Rectal smooth muscle tissue (tissue), 1 donor: ENCODE results near the gene TMEM132C.

ENCODE experiments used
- H3K27ac ChIP-seq: one replicate; pipeline ENCODE4 v1.7.0; 2013; ENCODE audit warnings: low read depth, low read length, inconsistent platforms
- H3K27me3 ChIP-seq: one replicate; pipeline ENCODE4 v1.7.0; 2013; ENCODE audit warnings: low read length; ENCODE audit not compliant: control insufficient read depth, insufficient read depth
- H3K36me3 ChIP-seq: one replicate; pipeline ENCODE4 v1.7.0; 2013; ENCODE audit warnings: low read length; ENCODE audit not compliant: control insufficient read depth, insufficient read depth
- H3K4me1 ChIP-seq: one replicate; pipeline ENCODE4 v1.7.0; 2013; ENCODE audit warnings: low read length; ENCODE audit not compliant: control insufficient read depth, insufficient read depth
- H3K4me3 ChIP-seq: one replicate; pipeline ENCODE4 v1.7.0; 2013; ENCODE audit warnings: low read length
- H3K9ac ChIP-seq: one replicate; pipeline ENCODE4 v1.7.0; 2013; ENCODE audit warnings: low read length

The TMEM132C gene

DNA sequence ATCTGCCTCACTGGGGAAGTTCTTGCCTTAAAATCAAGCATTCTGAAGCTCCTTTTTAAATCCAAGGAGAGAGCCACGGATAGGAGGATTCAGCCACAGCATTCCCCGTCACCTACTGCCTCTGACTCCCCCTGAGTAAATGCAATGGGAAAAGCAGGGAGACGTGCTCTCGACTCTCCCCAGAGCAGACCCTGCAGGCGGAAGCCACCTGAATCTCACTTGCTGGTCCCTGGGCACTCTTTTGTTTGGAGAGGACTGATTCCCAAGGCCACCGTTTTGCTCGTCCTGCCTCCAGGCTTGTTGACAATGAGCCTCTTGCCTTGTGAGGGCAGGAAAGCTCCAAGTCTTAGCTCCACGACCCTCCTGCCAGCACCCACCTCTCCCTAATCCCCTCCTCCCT, 352.3 kb downstream of the TMEM132C start:
- Histone ChIP-seq H3K9ac (no peak overlapping the region), H3K27ac (no peak overlapping the region), H3K4me1 (no peaks in the 10 kb centered on the region), H3K4me3 (no peak overlapping the region), H3K36me3 (no peaks in the 10 kb centered on the region), H3K27me3 (no peaks in the 10 kb centered on the region)

DNA sequence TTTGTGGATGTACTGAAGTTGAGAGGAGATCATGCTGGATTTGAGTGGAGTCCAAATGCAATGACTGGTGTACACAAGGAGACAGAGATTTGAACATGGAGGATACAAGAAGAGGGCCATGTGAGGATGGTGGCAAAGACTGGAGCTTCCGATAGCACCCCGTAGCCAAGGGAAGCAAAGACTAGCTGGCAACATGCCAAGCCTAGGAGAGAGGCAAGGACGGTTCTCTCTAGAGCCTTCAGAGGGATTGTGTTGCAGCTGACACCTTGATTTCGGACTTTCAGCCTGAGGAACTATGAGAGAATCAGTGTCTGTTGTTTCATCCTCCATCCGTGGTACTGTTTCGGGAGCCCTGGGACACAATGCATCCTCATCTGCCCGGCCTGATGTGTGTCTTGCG, 354.3 kb downstream of the TMEM132C start:
- no peak overlapping the region for H3K9ac ChIP-seq
- H3K4me3 ChIP-seq, result no peak overlapping the region
- H3K36me3 ChIP-seq, result no peaks in the 10 kb centered on the region
- no peaks in the 10 kb centered on the region for H3K4me1 ChIP-seq
- H3K27ac ChIP-seq, result no peak overlapping the region
- no peaks in the 10 kb centered on the region for H3K27me3 ChIP-seq

DNA sequence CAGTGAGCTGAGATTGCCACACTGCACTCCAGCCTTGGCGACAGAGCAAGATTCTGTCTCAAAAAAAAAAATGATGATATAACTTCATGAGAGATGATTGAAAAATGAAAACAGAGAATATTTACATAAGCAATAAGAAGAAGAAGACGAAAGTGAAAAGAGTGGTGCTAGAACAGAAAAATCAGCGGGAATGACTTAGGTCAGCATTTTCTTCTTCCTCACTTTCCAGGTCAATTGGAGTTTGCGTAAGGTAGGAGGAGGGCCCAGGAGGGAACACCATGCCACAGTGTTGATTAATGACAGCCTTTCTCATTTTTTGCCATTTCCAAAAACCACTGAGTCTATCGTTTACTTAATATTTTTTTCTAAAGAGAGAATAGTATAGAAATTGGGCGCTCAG, 356.8 kb downstream of the TMEM132C start:
- Histone ChIP-seq H3K4me3 (no peak overlapping the region), H3K36me3 (no peaks in the 10 kb centered on the region), H3K4me1 (no peaks in the 10 kb centered on the region), H3K27ac (no peak overlapping the region), H3K27me3 (no peaks in the 10 kb centered on the region), H3K9ac (no peak overlapping the region)

DNA sequence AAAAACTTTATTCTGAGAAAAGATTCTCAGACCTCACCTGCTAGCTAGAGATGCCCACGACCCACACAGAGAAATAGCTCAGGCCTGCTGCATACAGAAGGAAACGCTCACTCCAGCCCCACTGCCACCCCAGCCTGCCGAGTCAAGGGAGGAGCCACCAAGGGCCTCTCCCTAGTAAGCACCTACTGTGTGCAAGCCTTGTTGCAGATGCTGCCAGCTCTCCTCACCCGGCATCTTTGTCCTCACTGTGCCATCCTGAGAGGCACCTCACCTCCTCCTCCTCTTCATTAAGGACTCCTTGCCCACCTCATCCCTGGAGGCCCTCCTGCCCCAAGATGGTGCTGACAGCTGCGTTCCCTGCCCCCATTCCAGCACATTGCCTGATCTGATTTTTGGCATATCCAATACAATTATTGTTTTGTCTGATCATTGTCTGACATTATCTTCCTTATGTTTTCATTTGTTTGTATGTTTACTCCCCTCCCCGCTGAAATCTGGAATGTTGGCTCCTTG, 359.9 kb downstream of the TMEM132C start:
- no peaks in the 10 kb centered on the region for H3K36me3 ChIP-seq
- H3K4me1 ChIP-seq, result no peaks in the 10 kb centered on the region
- H3K27me3 ChIP-seq, result no peaks in the 10 kb centered on the region
- no peak overlapping the region for H3K27ac ChIP-seq
- H3K9ac ChIP-seq, result no peak overlapping the region
- H3K4me3 ChIP-seq, result no peak overlapping the region

DNA sequence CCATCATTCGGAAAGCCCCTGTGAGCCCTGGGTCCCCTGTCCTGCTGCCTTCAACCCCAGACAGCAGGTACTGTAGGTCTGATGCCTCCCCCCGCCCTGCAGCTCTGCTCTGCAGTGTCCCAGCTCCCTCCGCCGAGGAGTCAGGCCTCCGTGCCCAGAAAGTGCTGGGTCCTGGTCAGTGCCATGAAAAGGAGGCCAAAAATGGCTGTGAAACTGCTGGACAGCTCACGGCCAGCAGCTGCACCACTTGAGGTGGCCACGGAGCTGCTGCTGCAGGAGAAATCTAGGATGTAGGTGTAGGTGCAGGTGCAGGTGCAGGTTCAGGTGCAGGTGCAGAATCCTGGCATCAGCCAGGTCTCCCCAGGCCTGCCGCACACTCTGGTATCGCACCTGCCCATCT, 360.7 kb downstream of the TMEM132C start:
- Histone ChIP-seq H3K36me3 (no peaks in the 10 kb centered on the region), H3K27ac (no peak overlapping the region), H3K9ac (no peak overlapping the region), H3K4me1 (no peaks in the 10 kb centered on the region), H3K4me3 (no peak overlapping the region), H3K27me3 (no peaks in the 10 kb centered on the region)

DNA sequence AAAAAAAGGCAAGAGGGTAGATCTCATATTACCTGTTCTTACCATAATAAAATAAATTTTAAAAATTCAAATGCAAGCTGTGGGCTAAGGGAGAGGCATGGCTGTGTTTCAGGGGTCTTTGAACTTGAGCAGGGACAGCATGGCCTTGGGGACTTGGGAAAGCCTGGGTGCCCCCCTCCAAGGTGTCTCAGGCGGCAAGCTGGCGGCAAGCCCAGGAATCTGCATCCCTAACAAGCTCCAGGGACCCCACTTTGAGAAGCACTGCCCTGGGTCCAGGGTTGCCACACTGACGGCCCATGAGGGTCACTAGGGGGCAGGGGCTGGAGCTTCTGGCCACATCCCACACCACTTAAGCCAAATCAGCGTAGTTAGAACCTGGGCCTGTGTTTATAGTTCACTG, 363.0 kb downstream of the TMEM132C start:
- no peak overlapping the region for H3K27ac ChIP-seq
- no peak overlapping the region for H3K4me3 ChIP-seq
- no peaks in the 10 kb centered on the region for H3K27me3 ChIP-seq
- no peaks in the 10 kb centered on the region for H3K36me3 ChIP-seq
- no peaks in the 10 kb centered on the region for H3K4me1 ChIP-seq
- H3K9ac ChIP-seq, result no peak overlapping the region

DNA sequence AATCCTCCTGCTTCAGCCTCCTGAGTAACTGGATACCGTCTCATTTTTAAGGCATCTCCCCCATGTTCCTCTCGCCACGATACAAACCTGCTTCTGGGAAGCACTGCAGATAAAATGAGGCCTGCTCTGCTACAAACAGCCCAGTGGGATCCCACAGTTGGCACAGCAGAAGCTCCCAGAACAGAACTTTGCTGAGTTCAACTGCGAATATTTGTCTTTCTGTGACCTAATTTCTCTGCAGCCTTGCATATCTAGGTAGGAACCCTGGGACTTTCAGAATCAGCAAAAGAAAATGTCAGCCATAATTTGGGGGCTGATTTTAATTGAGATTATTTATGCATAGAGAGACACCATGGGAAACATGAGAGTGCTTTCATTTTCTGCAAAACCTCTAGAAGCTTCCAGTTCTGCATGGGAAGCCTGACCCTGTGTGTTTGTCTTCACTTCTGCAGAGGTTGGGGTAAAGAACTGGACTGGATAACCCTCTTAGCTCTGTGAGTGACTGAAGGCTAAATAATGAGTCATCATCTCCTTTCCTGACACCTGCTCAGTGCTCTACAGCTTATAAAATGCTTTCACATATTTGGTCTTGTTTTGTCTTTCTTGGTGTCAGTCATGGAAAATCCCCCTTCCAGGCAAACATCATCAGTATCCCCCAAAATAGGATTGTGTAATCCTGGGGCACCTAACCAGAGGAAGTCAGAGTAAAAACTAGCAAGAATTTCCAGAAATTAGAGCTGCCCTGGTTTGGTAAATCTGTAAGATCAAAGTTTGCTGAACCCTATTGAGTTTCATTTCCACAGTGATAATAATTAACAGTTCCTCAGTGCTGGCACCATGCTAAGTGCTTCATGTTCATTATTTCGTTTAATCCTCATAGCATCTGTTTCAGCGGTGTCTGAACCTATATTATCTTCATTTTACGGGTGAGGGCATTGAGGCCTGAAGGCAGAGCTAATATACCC, 371.0 kb downstream of the TMEM132C start:
- no peak overlapping the region for H3K4me3 ChIP-seq
- H3K4me1 ChIP-seq, result no peaks in the 10 kb centered on the region
- no peak overlapping the region for H3K27ac ChIP-seq
- H3K9ac ChIP-seq, result no peak overlapping the region
- no peaks in the 10 kb centered on the region for H3K27me3 ChIP-seq
- H3K36me3 ChIP-seq, result no peaks in the 10 kb centered on the region

DNA sequence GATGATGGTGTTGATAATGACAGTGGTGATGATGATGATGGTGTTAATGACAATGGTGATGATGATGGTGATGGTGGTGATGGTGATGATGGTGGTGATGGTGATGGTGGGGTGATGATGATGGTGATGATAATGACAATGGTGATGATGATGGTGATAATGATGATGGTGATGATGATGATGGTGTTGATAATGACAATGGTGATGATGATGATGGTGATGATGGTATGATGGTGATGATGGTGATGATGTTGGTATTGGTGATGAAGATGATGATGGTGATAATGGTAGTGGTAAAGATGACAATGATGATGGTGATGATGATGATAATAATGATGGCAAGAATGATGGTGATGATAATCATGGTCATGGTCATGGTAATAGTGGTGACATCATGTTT, 372.1 kb downstream of the TMEM132C start:
- Histone ChIP-seq H3K4me3 (no peak overlapping the region), H3K4me1 (no peaks in the 10 kb centered on the region)

DNA sequence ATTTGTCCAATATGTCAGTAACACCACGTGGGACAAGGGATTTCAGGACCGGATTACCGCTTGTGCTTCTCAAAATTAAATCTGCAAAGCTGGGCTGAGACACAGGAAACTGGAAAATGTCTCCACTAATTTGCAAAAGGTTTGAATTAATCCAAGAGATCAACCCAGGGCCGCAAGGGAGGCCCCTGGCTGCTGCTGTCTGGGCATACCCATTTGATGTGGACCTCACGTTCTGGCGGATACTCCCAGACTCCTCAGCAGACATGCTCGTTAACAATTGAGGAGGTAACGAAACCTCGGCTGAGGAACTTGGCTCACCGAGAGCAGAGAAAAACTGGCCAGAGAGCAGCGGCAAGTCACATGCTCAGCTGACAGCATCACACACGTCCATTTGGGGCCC, 376.2 kb downstream of the TMEM132C start:
- H3K4me3 ChIP-seq, result no peak overlapping the region

More for the DNA sequence above, 372.1 kb downstream of the TMEM132C start:
- Histone ChIP-seq H3K27me3 (no peaks in the 10 kb centered on the region), H3K36me3 (no peaks in the 10 kb centered on the region), H3K9ac (no peak overlapping the region), H3K27ac (no peak overlapping the region)

DNA sequence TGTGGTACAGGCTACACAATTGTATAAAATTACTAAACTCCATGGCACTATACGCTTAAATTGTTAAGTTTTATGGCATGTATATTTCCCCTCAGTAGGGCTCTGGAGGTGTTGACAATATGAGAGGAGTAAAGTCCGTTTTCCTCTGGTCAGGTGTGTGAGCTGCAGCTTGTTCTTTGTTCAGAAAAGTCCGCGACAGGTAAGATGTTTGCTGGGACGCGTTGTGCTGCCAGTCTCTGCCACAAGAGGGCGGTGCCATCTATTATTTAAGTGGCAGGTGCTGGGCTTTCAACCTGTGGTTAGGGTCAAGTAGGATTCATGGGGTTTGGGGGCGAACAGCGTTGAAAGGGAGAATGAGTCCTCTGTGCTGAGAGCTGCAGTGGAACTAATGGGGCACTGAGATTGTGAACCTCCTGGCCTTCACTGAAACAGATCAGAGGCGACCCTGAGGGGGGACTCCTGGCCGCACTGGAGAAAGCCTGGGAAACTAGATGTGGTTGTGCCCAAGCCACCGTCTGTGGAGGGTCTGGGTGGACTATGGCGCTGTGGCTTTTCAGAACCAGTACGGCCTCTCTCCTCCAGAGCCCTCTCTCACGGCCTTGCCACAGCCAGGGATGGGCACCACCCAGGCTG, 377.8 kb downstream of the TMEM132C start:
- Histone ChIP-seq H3K36me3 (no peaks in the 10 kb centered on the region), H3K4me3 (no peak overlapping the region), H3K9ac (no peak overlapping the region), H3K4me1 (no peaks in the 10 kb centered on the region), H3K27ac (no peak overlapping the region), H3K27me3 (no peaks in the 10 kb centered on the region)

More for the DNA sequence above, 376.2 kb downstream of the TMEM132C start:
- Histone ChIP-seq H3K27me3 (no peaks in the 10 kb centered on the region), H3K36me3 (no peaks in the 10 kb centered on the region), H3K27ac (no peak overlapping the region), H3K9ac (no peak overlapping the region), H3K4me1 (no peaks in the 10 kb centered on the region)

DNA sequence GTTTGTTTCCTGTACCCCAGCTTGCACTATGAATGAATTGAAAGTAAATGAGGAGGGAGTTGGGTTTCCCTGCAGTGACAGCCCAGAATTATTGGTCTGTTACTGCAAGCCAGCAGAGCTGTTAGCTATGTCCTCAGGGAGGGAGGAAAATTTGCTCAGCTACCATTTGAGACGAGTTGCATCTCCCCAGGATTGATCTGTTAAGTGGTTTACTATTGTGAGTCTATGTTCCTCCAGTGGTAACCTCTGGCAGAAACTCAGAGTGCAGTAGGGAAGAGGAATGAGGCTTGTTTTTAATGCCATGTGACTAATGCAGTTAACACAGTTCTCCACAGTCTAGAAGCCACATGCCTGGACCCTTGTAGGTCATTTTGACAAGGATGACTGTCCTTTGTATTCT, 382.9 kb downstream of the TMEM132C start:
- Histone ChIP-seq H3K27ac (no peak overlapping the region), H3K4me3 (no peak overlapping the region), H3K27me3 (no peaks in the 10 kb centered on the region), H3K9ac (no peak overlapping the region), H3K36me3 (no peaks in the 10 kb centered on the region), H3K4me1 (no peaks in the 10 kb centered on the region)

DNA sequence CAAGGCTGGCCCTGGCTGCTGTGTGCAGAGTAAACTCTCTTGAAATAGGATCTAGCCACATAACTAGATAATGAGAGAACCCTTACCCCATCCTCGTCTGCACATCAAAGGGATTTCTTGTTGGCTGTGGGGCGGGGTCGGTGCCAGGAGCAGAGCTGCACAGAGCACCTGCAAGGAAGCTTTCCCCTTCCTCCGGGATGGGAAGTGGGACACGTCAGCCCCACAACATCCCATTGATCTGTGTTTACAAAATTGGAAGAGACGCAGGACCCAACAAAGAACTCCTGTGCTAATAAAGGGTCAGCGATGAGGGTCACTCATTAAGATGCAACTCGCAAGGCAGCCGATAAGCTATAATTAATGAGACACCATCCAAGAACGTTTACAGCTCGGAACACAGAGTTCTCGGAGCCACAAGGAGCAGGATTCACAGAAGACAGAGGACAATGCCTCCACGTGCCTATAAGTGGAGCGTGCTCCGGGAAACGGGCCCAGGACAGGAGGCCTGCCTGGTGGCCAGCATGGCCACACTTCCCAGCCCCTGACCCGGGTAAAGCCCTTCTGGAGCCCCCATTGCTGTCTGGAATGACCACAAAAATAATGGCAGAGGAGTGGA, 385.3 kb downstream of the TMEM132C start:
- Histone ChIP-seq H3K27ac (no peak overlapping the region), H3K9ac (no peak overlapping the region), H3K4me3 (no peak overlapping the region), H3K27me3 (no peaks in the 10 kb centered on the region), H3K36me3 (no peaks in the 10 kb centered on the region), H3K4me1 (no peaks in the 10 kb centered on the region)
